Endothelial cell of umbilical vein (primary cell): Measurements from ENCODE around the gene CYP4F8.

Experiments
- CTCF ChIP-seq, 2 donors: IDR thresholded peaks; 1 replicate in 1 of 2; 2 replicates in 1 of 2; pipeline ENCODE4 v1.5.1; 2011; ENCODE audit warnings: low read length in 2 of 2, mild to moderate bottlenecking in 2 of 2, moderate library complexity in 2 of 2, control low read depth in 1 of 2, inconsistent platforms in 1 of 2, low read depth in 1 of 2; ENCODE audit not compliant: insufficient read depth in 1 of 2; ENCODE audit errors: extremely low read depth in 1 of 2
- EZH2 ChIP-seq: IDR thresholded peaks from 2 replicates; pipeline ENCODE4 v1.6.1; 2012; ENCODE audit warnings: borderline replicate concordance, low read depth, mild to moderate bottlenecking, moderate library complexity, low read length, inconsistent platforms; ENCODE audit not compliant: severe bottlenecking
- JUN ChIP-seq: IDR thresholded peaks from 2 replicates; pipeline ENCODE4 v1.6.1; 2011; ENCODE audit warnings: borderline replicate concordance, low read depth; ENCODE audit not compliant: insufficient read length, insufficient read depth
- POLR2A ChIP-seq: IDR thresholded peaks from 2 replicates; pipeline ENCODE4 v1.6.1; 2012; ENCODE audit warnings: low read depth, mild to moderate bottlenecking, control low read depth, low read length
- POLR2AphosphoS5 ChIP-seq: IDR thresholded peaks from 2 replicates; pipeline ENCODE4 v1.6.1; 2012; ENCODE audit warnings: low read depth, mild to moderate bottlenecking, control low read depth, low read length, moderate library complexity; ENCODE audit not compliant: insufficient read depth

DNA sequence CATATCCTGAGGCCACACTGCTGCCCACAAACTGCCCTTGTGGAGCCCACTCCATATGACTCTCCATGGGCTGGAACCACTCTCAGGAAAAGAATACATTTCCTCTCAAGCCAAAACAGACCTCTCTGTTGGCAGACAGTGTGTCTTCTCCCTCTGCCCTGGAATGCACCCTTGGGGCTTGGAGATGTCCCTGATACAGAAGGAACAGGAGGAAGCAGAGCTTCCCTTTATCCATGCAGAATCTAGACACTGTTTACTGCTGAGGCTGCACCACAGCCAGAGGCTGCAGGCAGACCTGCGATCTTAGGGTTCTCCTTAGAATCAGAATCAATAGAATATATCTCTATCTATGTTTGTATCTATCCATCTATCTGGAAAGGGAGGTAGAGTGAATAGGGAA lies 26.8 kb upstream of the CYP4F8 start:
- TF ChIP-seq POLR2A, result no peak
- no peak for TF ChIP-seq CTCF (IDR thresholded peaks at IDR 0.05; ENCODE audit: extremely low read depth in 1 of 2, insufficient read depth in 1 of 2, low read depth in 1 of 2, low read length in 2 of 2)
- no peak for TF ChIP-seq JUN
- TF ChIP-seq EZH2, result no peak
- TF ChIP-seq POLR2AphosphoS5, result no peak
